ENCODE measurements around the gene TMEM119. TPM values are rescaled to one million over a fixed set of nuclear protein-coding genes. Genes with fewer than 3 reads are reported as not detected.

The TMEM119 gene
- total and polyA plus RNA-seq, 9 of the 15 experiments (the other 6 are each of a cell fraction or from before 2014, with no cell fraction given), result 0.18 TPM; not detected in 8

DNA sequence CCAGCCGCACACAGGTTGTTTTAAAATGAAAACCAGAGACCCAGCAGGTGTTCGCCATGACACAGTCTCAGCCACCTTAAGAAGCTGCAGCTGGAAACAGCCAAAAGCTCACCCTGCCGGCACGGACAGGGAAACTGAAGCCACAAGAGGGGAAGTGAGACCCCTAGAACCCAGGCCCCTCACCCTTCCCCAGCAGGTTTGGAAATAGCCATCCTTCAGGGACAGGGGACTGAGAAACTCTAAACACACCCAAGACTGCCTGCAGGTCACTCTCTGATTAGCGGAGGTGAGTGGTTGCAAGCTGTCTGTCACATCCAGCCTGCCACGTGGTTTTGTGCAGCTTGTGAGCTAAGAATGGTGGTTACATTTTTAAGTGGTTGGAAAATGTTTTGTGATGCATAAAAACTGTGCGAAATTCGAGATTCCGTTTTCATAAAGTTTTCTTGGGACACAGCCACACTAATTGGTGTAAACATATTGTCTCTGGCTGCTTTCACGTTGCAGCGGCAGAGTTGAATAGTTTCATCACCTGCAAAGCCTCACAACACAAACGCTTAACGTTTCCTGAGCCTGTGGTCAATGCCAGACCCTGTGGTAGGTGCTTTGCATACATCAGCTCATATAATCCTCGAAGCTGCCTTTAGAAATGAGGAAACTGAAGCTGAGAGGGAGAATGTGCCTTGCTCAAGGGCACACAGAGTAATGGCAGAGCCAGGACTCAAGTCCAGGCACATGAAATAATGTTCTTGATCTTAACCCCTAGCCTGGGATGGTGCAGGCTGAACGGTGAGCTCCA, 37.5 kb upstream of the TMEM119 start:
- H3K4me2 ChIP-seq (ENCODE audit: insufficient read depth, low read length), result no peak overlapping the region
- no peaks in the 10 kb centered on the region for H3K9me1 ChIP-seq (ENCODE audit: control insufficient read depth, insufficient read depth, low read length)
- no peaks in the 10 kb centered on the region for H3K9me3 ChIP-seq (replicated peaks; ENCODE audit: control insufficient read depth, insufficient read depth, low read depth, low read length)
- in situ Hi-C loops (cut with MboI) (no loop called here), intact Hi-C loops (cut with micrococcal nuclease) (no loop called here)
- peaks cover 33% of the 10 kb centered on the region; the same call in 2 of the 3 replicates for H3K36me3 ChIP-seq (ENCODE audit: control insufficient read depth, insufficient read depth, low read length)
- H3K9ac ChIP-seq (ENCODE audit: insufficient read depth in 1 of 2, low read depth in 2 of 2, low read length in 2 of 2), result peak overlapping the region; percentile 25 to 56; a peak in 3 of 4 replicates
- POLR2A ChIA-PET, result interaction anchor here (0.6 to 0.8 kb wide), 5 partner anchors 75 to 308 kb away, joined by 3 to 5 read pairs (median 3); no protein-coding TSS in a partner anchor
- CTCF ChIA-PET (ENCODE audit: low intra/inter-chr PET ratio), result no interaction called here
- peak overlapping the region; percentile 29; the same call in 1 of the 3 replicates for H3K27ac ChIP-seq (ENCODE audit: extremely low read depth, low read depth, low read length)
- no peak for ATAC-seq
- H3K4me3 ChIP-seq, result no peak overlapping the region
- DNase-seq (ENCODE audit: extremely low read depth in 1 of 4, low spot score in 3 of 4), result peak in 1 of 4 experiments; percentile 39
- H2AFZ ChIP-seq (ENCODE audit: low read depth, low read length), result peak overlapping the region; percentile 8; the same call in 1 of the 2 replicates
- peaks cover 30% of the 10 kb centered on the region for H3K79me2 ChIP-seq (ENCODE audit: control insufficient read depth, insufficient read depth, low read length)
- peak; percentile 19 for FAIRE-seq
- H3K27me3 ChIP-seq (ENCODE audit: control insufficient read depth in 2 of 2, insufficient read depth in 2 of 2, low read length in 2 of 2), result no peaks in the 10 kb centered on the region
- no TSS peak for BruUV-seq (replicated peaks)
- H3K4me1 ChIP-seq (replicated peaks in 1 of 2; ENCODE audit: control insufficient read depth in 2 of 2, insufficient read depth in 2 of 2, low read length in 2 of 2), result peaks cover 51 to 52% of the 10 kb centered on the region in 2 experiments
- WGBS (ENCODE audit: insufficient coverage, low coverage, missing lambda C conversion rate), result 46% methylated on average over 14 of the region's 15 CpGs
- H4K20me1 ChIP-seq (replicated peaks; ENCODE audit: control insufficient read depth, insufficient read depth, low read length), result no peaks in the 10 kb centered on the region
- TF ChIP-seq SNIP1 (IDR thresholded peaks at IDR 0.05; ENCODE audit: low read depth) (no peak), USF1 (CRISPR knock-in tag; IDR thresholded peaks at IDR 0.05) (peak; percentile 62; the same call in 1 of the 2 replicates), ZBTB7A (IDR thresholded peaks at IDR 0.05; ENCODE audit: borderline replicate concordance, control insufficient read depth, low read depth, low read length) (0 out of 2 replicates have a peak, but pooled peaks have one; percentile 36), BCOR (IDR thresholded peaks at IDR 0.05) (no peak), SPI1 (IDR thresholded peaks at IDR 0.05; ENCODE audit: borderline replicate concordance, low read depth, low read length) (0 out of 2 replicates have a peak, but pooled peaks have one; percentile 2), RBM14 (IDR thresholded peaks at IDR 0.05; ENCODE audit: borderline replicate concordance, insufficient read depth, low read depth, low read length) (no peak), ZKSCAN1 (IDR thresholded peaks at IDR 0.05; ENCODE audit: low read depth, low read length) (no peak), ZNF184 (CRISPR knock-in tag; IDR thresholded peaks at IDR 0.05) (no peak), ZNF589 (CRISPR knock-in tag; IDR thresholded peaks at IDR 0.05; ENCODE audit: low read depth) (no peak), ZNF76 (CRISPR knock-in tag; IDR thresholded peaks at IDR 0.05; ENCODE audit: borderline replicate concordance) (no peak), SIRT6 (IDR thresholded peaks at IDR 0.05; ENCODE audit: low read depth, low read length) (no peak), ZKSCAN3 (CRISPR knock-in tag; IDR thresholded peaks at IDR 0.05) (no peak)
- TF ChIP-seq, protein P1, sequence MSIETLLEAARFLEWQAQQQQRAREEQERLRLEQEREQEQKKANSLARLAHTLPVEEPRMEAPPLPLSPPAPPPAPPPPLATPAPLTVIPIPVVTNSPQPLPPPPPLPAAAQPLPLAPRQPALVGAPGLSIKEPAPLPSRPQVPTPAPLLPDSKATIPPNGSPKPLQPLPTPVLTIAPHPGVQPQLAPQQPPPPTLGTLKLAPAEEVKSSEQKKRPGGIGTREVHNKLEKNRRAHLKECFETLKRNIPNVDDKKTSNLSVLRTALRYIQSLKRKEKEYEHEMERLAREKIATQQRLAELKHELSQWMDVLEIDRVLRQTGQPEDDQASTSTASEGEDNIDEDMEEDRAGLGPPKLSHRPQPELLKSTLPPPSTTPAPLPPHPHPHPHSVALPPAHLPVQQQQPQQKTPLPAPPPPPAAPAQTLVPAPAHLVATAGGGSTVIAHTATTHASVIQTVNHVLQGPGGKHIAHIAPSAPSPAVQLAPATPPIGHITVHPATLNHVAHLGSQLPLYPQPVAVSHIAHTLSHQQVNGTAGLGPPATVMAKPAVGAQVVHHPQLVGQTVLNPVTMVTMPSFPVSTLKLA (conservative IDR thresholded peaks at IDR 0.05), result peak in 1 of 2 experiments; percentile 51; a peak in 1 of 4 replicates
- TF ChIP-seq, protein P2, sequence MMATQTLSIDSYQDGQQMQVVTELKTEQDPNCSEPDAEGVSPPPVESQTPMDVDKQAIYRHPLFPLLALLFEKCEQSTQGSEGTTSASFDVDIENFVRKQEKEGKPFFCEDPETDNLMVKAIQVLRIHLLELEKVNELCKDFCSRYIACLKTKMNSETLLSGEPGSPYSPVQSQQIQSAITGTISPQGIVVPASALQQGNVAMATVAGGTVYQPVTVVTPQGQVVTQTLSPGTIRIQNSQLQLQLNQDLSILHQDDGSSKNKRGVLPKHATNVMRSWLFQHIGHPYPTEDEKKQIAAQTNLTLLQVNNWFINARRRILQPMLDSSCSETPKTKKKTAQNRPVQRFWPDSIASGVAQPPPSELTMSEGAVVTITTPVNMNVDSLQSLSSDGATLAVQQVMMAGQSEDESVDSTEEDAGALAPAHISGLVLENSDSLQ (IDR thresholded peaks at IDR 0.05), result peak; percentile 74
